ENCODE data around the gene BOK.

GRCh38 chr2:241582806-241583205 is 24.3 kb downstream of the BOK start:
- TF ChIP-seq, protein P1, sequence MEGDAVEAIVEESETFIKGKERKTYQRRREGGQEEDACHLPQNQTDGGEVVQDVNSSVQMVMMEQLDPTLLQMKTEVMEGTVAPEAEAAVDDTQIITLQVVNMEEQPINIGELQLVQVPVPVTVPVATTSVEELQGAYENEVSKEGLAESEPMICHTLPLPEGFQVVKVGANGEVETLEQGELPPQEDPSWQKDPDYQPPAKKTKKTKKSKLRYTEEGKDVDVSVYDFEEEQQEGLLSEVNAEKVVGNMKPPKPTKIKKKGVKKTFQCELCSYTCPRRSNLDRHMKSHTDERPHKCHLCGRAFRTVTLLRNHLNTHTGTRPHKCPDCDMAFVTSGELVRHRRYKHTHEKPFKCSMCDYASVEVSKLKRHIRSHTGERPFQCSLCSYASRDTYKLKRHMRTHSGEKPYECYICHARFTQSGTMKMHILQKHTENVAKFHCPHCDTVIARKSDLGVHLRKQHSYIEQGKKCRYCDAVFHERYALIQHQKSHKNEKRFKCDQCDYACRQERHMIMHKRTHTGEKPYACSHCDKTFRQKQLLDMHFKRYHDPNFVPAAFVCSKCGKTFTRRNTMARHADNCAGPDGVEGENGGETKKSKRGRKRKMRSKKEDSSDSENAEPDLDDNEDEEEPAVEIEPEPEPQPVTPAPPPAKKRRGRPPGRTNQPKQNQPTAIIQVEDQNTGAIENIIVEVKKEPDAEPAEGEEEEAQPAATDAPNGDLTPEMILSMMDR (IDR thresholded peaks at IDR 0.05; ENCODE audit: borderline replicate concordance, extremely low read depth, low read length, poor library complexity, severe bottlenecking) = no peak
- TF ChIP-seq EZH2 (IDR thresholded peaks at IDR 0.05; ENCODE audit: borderline replicate concordance, low read depth, low read length, severe bottlenecking) = no peak
